ENCODE data around the gene NDUFAF3.

Gene NDUFAF3

DNA sequence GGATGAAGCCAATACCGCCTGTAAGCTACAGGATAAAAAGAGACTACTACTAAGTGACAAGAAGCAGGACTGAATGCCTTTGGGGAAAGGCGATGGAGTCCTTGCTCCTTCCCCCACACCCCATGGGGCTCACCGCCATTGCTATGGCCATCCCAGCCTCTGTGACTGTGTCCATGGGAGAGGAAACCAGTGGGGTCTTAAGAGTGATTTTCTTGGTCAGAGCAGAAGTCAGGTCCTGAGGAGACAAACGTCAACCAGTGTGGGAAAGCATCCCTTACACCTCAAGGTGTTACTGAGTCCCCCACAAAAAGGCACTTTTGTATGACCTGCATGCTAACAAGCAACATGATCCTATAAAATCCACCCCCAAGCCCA lies 6.4 kb downstream of the NDUFAF3 start:
- Histone ChIP-seq H3K36me3 (ENCODE audit: low read length) (peaks cover 14% of the 10 kb centered on the region), H3K79me2 (ENCODE audit: insufficient read depth, low read length) (peaks cover 19% of the 10 kb centered on the region), H4K20me1 (ENCODE audit: low read depth, low read length) (no peaks in the 10 kb centered on the region), H3K4me3 (ENCODE audit: insufficient read depth, low read length, poor library complexity, severe bottlenecking) (peak overlapping the region; percentile 60), H3F3A (ENCODE audit: insufficient read depth) (peaks cover 27% of the 10 kb centered on the region), H3K9me2 (replicated peaks; ENCODE audit: insufficient read depth, low read length) (no peaks in the 10 kb centered on the region), H3K9ac (ENCODE audit: low read length) (peak overlapping the region; percentile 83), H3K27ac (ENCODE audit: low read depth, low read length) (peak overlapping the region; percentile 59), H3K9me3 (ENCODE audit: insufficient read depth, low read length) (no peaks in the 10 kb centered on the region), H3K27me3 (ENCODE audit: low read length) (no peaks in the 10 kb centered on the region), H3K4me2 (ENCODE audit: low read depth, low read length, poor library complexity, severe bottlenecking) (peak overlapping the region; percentile 68), H2AFZ (ENCODE audit: low read depth, low read length, severe bottlenecking) (no peak overlapping the region)
- no peak for TF ChIP-seq EZH2phosphoT487 (conservative IDR thresholded peaks at IDR 0.05; ENCODE audit: low read length)
- TF ChIP-seq, protein P1, sequence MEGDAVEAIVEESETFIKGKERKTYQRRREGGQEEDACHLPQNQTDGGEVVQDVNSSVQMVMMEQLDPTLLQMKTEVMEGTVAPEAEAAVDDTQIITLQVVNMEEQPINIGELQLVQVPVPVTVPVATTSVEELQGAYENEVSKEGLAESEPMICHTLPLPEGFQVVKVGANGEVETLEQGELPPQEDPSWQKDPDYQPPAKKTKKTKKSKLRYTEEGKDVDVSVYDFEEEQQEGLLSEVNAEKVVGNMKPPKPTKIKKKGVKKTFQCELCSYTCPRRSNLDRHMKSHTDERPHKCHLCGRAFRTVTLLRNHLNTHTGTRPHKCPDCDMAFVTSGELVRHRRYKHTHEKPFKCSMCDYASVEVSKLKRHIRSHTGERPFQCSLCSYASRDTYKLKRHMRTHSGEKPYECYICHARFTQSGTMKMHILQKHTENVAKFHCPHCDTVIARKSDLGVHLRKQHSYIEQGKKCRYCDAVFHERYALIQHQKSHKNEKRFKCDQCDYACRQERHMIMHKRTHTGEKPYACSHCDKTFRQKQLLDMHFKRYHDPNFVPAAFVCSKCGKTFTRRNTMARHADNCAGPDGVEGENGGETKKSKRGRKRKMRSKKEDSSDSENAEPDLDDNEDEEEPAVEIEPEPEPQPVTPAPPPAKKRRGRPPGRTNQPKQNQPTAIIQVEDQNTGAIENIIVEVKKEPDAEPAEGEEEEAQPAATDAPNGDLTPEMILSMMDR (IDR thresholded peaks at IDR 0.05; ENCODE audit: insufficient read depth, low read length, poor library complexity, severe bottlenecking) = no peak

GRCh38 chr3:49028673-49029562 lies 7.0 kb downstream of the NDUFAF3 start, which contains the start of gene IMPDH2:
IMPDH2 (minus strand) TSS chr3:49029398; CDS start chr3:49029350, 48 bp downstream.
- peaks cover 19% of the 10 kb centered on the region for H3K79me2 ChIP-seq (ENCODE audit: insufficient read depth, low read length)
- no peaks in the 10 kb centered on the region for H4K20me1 ChIP-seq (ENCODE audit: low read depth, low read length)
- H3K9me2 ChIP-seq (replicated peaks; ENCODE audit: insufficient read depth, low read length) = no peaks in the 10 kb centered on the region
- H2AFZ ChIP-seq (ENCODE audit: low read depth, low read length, severe bottlenecking) = no peak within 1 kb of the TSS
- TF ChIP-seq, protein P1 (IDR thresholded peaks at IDR 0.05; ENCODE audit: insufficient read depth, low read length, poor library complexity, severe bottlenecking) = no peak
- no peak for TF ChIP-seq EZH2phosphoT487 (conservative IDR thresholded peaks at IDR 0.05; ENCODE audit: low read length)
- H3K9me3 ChIP-seq (ENCODE audit: insufficient read depth, low read length) = no peaks in the 10 kb centered on the region
- H3K27ac ChIP-seq (ENCODE audit: low read depth, low read length) = peak within 1 kb of the TSS; percentile 59
- no peaks in the 10 kb centered on the region for H3K27me3 ChIP-seq (ENCODE audit: low read length)
- peak within 1 kb of the TSS; percentile 68 for H3K4me2 ChIP-seq (ENCODE audit: low read depth, low read length, poor library complexity, severe bottlenecking)
- H3K9ac ChIP-seq (ENCODE audit: low read length) = peak within 1 kb of the TSS; percentile 83
- H3F3A ChIP-seq (ENCODE audit: insufficient read depth) = peaks cover 23% of the 10 kb centered on the region
- peaks cover 15% of the 10 kb centered on the region for H3K36me3 ChIP-seq (ENCODE audit: low read length)
- peak within 1 kb of the TSS; percentile 60 for H3K4me3 ChIP-seq (ENCODE audit: insufficient read depth, low read length, poor library complexity, severe bottlenecking)

DNA sequence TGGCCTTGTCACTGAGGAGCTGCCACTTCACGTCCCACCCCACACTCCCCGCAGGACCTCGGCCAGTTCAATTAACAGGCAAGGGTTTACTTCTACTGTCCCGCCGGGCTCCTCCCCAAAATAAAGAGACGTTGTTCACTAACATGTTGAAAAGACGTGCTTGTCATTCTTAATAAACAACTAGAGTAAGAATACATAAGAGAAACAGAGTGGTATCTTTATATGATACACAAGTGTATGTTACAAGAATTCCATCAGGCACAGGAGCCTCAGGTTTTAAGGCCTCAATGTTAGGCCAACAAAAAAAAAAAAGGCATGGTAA lies 7.6 kb downstream of the NDUFAF3 start:
- TF ChIP-seq EZH2phosphoT487 (conservative IDR thresholded peaks at IDR 0.05; ENCODE audit: low read length) = no peak
- TF ChIP-seq, protein P1 (IDR thresholded peaks at IDR 0.05; ENCODE audit: insufficient read depth, low read length, poor library complexity, severe bottlenecking) = no peak
- no peaks in the 10 kb centered on the region for H3K9me3 ChIP-seq (ENCODE audit: insufficient read depth, low read length)
- H3K27ac ChIP-seq (ENCODE audit: low read depth, low read length) = peak overlapping the region; percentile 49
- no peak overlapping the region for H3K4me3 ChIP-seq (ENCODE audit: insufficient read depth, low read length, poor library complexity, severe bottlenecking)
- H3K4me2 ChIP-seq (ENCODE audit: low read depth, low read length, poor library complexity, severe bottlenecking) = peak overlapping the region; percentile 54
- H3K36me3 ChIP-seq (ENCODE audit: low read length) = peaks cover 16% of the 10 kb centered on the region
- H3F3A ChIP-seq (ENCODE audit: insufficient read depth) = peaks cover 18% of the 10 kb centered on the region
- no peaks in the 10 kb centered on the region for H4K20me1 ChIP-seq (ENCODE audit: low read depth, low read length)
- peak overlapping the region; percentile 83 for H3K9ac ChIP-seq (ENCODE audit: low read length)
- no peaks in the 10 kb centered on the region for H3K9me2 ChIP-seq (replicated peaks; ENCODE audit: insufficient read depth, low read length)
- no peaks in the 10 kb centered on the region for H3K27me3 ChIP-seq (ENCODE audit: low read length)
- H2AFZ ChIP-seq (ENCODE audit: low read depth, low read length, severe bottlenecking) = no peak overlapping the region
- peaks cover 19% of the 10 kb centered on the region for H3K79me2 ChIP-seq (ENCODE audit: insufficient read depth, low read length)

All from SU-DHL-6 (cell line).